Measurements from ENCODE around the gene LINS1. TPM values are rescaled to one million over a fixed set of nuclear protein-coding genes. Genes with fewer than 3 reads are reported as not detected.

LINS1 gene
- total RNA-seq, 2 experiments from 2014 or later: 28.7 to 29.4 TPM

DNA sequence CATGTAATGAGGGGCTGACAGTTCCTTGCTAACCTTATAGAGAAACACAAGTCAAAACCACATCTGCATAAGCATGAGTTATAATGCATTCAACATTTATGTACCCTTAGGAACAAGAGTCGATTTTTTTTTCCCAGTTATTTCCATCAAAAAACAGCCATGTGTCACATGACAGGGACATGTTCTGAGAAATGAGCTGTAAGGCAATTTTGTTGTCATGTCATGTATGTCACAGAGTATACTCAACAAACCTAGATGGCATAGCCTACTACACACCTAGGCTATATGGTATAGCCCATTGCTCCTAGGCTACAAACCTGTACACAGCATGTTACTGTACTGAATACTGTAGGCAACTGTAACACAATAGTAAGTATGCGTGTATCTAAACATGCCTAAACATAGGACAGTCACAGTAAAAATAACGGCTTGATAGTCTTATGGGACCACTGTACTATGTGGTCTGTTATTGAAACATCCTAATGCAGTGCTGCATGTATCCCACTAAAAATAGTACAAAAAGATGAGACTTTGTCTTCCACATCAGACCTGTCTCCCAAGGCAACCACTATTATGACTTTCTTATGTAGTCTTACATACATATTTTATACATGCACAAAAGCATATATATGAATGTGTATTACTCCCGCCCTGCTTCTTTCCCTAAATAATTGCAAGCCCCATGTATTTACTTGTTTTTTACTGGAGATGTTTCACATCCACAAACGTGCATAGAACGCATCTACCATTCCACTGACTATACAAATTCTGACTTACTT lies 34.9 kb downstream of the LINS1 start:
- ATAC-seq (no peak), DNase-seq (no peak)
- Mint-ChIP-seq H3K4me3 (no peak overlapping the region), H3K27me3 (no peaks in the 10 kb centered on the region), H3K9me3 (no peaks in the 10 kb centered on the region), H3K36me3 (ENCODE audit: low read depth) (peaks cover 46% of the 10 kb centered on the region), H3K4me1 (ENCODE audit: low read depth) (peaks cover 22% of the 10 kb centered on the region), H3K27ac (no peak overlapping the region)
- CTCF ChIA-PET: no interaction called here
- intact Hi-C loops (cut with micrococcal nuclease): loop anchor here (10.0 kb wide), 1 partner anchor 212 kb away; no protein-coding TSS in a partner anchor
- POLR2A ChIA-PET: no interaction called here
- TF ChIP-seq, protein P1, sequence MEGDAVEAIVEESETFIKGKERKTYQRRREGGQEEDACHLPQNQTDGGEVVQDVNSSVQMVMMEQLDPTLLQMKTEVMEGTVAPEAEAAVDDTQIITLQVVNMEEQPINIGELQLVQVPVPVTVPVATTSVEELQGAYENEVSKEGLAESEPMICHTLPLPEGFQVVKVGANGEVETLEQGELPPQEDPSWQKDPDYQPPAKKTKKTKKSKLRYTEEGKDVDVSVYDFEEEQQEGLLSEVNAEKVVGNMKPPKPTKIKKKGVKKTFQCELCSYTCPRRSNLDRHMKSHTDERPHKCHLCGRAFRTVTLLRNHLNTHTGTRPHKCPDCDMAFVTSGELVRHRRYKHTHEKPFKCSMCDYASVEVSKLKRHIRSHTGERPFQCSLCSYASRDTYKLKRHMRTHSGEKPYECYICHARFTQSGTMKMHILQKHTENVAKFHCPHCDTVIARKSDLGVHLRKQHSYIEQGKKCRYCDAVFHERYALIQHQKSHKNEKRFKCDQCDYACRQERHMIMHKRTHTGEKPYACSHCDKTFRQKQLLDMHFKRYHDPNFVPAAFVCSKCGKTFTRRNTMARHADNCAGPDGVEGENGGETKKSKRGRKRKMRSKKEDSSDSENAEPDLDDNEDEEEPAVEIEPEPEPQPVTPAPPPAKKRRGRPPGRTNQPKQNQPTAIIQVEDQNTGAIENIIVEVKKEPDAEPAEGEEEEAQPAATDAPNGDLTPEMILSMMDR (IDR thresholded peaks at IDR 0.05): no peak

DNA sequence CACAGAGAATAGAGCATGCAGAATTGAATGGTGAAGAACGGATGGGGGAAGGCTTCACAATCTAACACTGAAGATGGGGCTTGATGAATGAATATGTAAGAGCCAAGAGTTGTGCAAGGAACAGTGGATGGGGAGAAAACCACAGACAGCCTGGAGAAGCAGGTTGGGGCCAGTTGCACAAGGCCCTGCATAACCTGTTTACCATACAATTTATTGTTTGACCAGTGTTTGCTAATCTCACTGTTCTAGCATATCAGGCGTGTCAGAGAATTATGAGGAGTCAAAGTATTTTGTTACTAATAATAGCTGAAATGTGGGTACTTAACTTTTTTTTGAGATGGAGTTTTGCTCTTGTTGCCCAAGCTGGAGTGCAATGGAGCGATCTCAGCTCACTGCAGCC lies 36.4 kb downstream of the LINS1 start:
- Mint-ChIP-seq H3K27ac (no peak overlapping the region), H3K27me3 (no peaks in the 10 kb centered on the region), H3K9me3 (no peaks in the 10 kb centered on the region), H3K4me1 (ENCODE audit: low read depth) (peaks cover 8% of the 10 kb centered on the region), H3K36me3 (ENCODE audit: low read depth) (peaks cover 33% of the 10 kb centered on the region), H3K4me3 (no peak overlapping the region)
- ChIA-PET CTCF (interaction anchor here (1.1 to 2.1 kb wide), 2 partner anchors 24 to 215 kb away, joined by 3 to 11 read pairs; no protein-coding TSS in a partner anchor), POLR2A (no interaction called here)
- ATAC-seq (no peak), DNase-seq (no peak)
- intact Hi-C loops (cut with micrococcal nuclease): loop anchor here (10.0 kb wide), 1 partner anchor 211 kb away; no protein-coding TSS in a partner anchor
- TF ChIP-seq, protein P1 (IDR thresholded peaks at IDR 0.05): no peak

DNA sequence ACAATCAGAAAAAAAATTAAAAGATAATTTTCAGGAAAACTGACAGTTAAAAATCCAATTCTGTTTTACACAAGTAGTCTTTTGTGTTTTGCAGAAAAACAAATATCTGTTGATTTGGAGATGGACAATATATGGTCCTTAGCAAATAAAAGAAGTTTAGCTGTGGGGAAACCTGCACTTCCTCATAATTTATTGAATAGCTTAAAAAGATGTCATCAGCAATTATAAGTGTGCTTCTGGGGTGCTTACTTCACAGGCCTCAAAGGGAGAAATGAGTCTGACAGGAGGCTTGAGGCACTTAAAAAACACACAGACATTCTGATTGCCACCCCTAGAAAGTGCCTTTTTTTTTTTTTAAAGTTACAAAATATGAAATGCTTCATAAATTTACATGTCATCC lies 41.7 kb downstream of the LINS1 start:
- Mint-ChIP-seq H3K27me3 (no peaks in the 10 kb centered on the region), H3K36me3 (ENCODE audit: low read depth) (peaks cover 25% of the 10 kb centered on the region), H3K9me3 (no peaks in the 10 kb centered on the region), H3K27ac (no peak overlapping the region), H3K4me3 (no peak overlapping the region), H3K4me1 (ENCODE audit: low read depth) (no peaks in the 10 kb centered on the region)
- TF ChIP-seq, protein P1 (IDR thresholded peaks at IDR 0.05): no peak
- DNase-seq (no peak), ATAC-seq (no peak)
- intact Hi-C loops (cut with micrococcal nuclease): loop anchor here (10.0 kb wide), 1 partner anchor 206 kb away; no protein-coding TSS in a partner anchor
- ChIA-PET CTCF (no interaction called here), POLR2A (no interaction called here)

DNA sequence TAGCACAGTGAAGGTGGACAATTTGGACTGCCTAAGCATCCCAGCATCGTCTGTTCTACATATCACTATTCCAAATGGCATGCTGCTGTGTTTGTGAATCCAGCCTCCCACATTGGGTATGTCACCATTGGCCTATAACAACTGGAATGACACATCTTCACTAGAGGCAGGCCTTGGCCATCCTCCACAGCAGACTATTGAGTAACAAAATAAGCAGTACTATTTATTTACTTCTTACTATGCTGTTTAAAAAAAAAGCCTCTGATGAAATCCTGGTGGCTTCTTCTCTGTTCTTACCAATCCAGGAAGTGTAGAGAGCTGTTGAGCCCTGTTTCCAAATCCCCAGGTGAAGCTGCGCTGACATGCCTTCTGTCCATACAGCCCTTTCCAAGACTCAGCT lies 42.7 kb downstream of the LINS1 start:
- H3K27ac Mint-ChIP-seq: no peak overlapping the region
- H3K36me3 Mint-ChIP-seq (ENCODE audit: low read depth): peaks cover 23% of the 10 kb centered on the region
- H3K27me3 Mint-ChIP-seq: no peaks in the 10 kb centered on the region
- ChIA-PET CTCF (no interaction called here), POLR2A (no interaction called here)
- H3K4me3 Mint-ChIP-seq: no peak overlapping the region
- no peaks in the 10 kb centered on the region for H3K4me1 Mint-ChIP-seq (ENCODE audit: low read depth)
- TF ChIP-seq, protein P1 (IDR thresholded peaks at IDR 0.05): no peak
- intact Hi-C loops (cut with micrococcal nuclease): no loop called here
- no peaks in the 10 kb centered on the region for H3K9me3 Mint-ChIP-seq
- DNase-seq: no peak
- ATAC-seq: no peak

DNA sequence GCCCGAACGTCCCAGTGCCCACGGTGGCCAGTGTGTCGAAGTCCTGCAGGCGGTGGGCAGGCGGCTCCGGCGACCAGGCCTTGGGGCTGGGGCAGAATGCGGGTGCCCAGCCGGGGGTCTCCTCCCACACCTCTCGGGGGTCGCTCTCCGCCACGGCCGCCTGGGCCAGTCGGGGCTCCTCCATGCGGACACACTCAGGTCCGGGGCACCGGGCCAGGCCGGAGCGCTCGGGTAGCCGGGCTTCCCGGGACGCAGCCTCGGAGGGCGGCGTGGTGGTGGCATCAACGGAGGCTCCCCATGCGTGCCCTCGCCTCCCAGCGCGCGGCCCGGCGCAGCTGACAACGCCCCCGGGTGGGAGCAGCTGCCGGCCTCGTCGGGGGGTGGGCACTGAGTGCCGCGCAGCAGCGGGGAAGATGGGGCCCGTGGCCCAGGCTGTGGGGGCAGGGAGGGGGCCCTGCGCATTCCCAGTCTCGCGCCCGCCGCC lies 43.2 kb downstream of the LINS1 start:
- H3K27me3 Mint-ChIP-seq: no peaks in the 10 kb centered on the region
- H3K9me3 Mint-ChIP-seq: no peaks in the 10 kb centered on the region
- no peak overlapping the region for H3K27ac Mint-ChIP-seq
- H3K4me3 Mint-ChIP-seq: no peak overlapping the region
- peaks cover 26% of the 10 kb centered on the region for H3K36me3 Mint-ChIP-seq (ENCODE audit: low read depth)
- intact Hi-C loops (cut with micrococcal nuclease): no loop called here
- TF ChIP-seq, protein P1 (IDR thresholded peaks at IDR 0.05): no peak
- ATAC-seq: no peak
- no peak for DNase-seq
- CTCF ChIA-PET: no interaction called here
- H3K4me1 Mint-ChIP-seq (ENCODE audit: low read depth): no peaks in the 10 kb centered on the region
- POLR2A ChIA-PET: no interaction called here
